K562 (cell line): ENCODE results near the gene INTS6L. TPM values are rescaled to one million over a fixed set of nuclear protein-coding genes. Genes with fewer than 3 reads are reported as not detected.

Experiments used
- ATAC-seq: fragments of 200-7000 bp; cut with Tn5 transposase; 3 replicates; pipeline ENCODE4 v1.9.1; 2020; ENCODE audit warnings: moderate library complexity
- BruUV-seq: library from RNA; stranded (reverse); fragments of 400-500 nt; replicated peaks from 2 replicates; lab custom pipeline; 2021; lab: Mats Ljungman, UMichigan
- CTCF ChIA-PET: fragments of 300-600 bp; formaldehyde crosslinking; extraction: SDS; loops from one replicate; lab custom pipeline; 2021; ENCODE audit warnings: low intra/inter-chr PET ratio; lab: Yijun Ruan, JAX
- POLR2A ChIA-PET: fragments of 300-600, 350-650 bp; sonication (Branson Sonifier 250); formaldehyde crosslinking; extraction: SDS; loops from one replicate; lab custom pipeline; 2021; ENCODE audit warnings: antibody characterized with exemption, inconsistent platforms; lab: Yijun Ruan, JAX
- DNase-seq, 4 experiments: peaks; one replicate each; pipeline versions ENCODE4 v3.0.0 to v3.0.0-alpha.2; 2011 to 2018; ENCODE audit warnings: low spot score in 3 of 4, mixed read lengths in 3 of 4; ENCODE audit errors: extremely low read depth in 1 of 4
- FAIRE-seq: peaks from 2 replicates; lab custom pipeline; 2011; peaks lifted over from hg19 to GRCh38; lab: Jason Lieb, UNC
- H2AFZ ChIP-seq: 2 replicates; pipeline ENCODE4 v1.6.0; 2011; ENCODE audit warnings: low read depth, low read length, control low read depth, inconsistent platforms
- H3K27ac ChIP-seq: fragments of 200-600 bp; 3 replicates; pipeline ENCODE4 v1.8.0; 2011; ENCODE audit warnings: low read depth, mild to moderate bottlenecking, control low read depth, inconsistent platforms, low read length, moderate library complexity, mixed read lengths; ENCODE audit errors: extremely low read depth
- H3K27me3 ChIP-seq, 2 experiments: fragments of 300-600 bp in 1 of 2; 2 replicates in 1 of 2; 3 replicates in 1 of 2; pipeline versions ENCODE4 v1.6.0 to v1.8.0; 2011; ENCODE audit warnings: inconsistent platforms in 2 of 2, low read length in 2 of 2, mild to moderate bottlenecking in 1 of 2, mixed read lengths in 1 of 2, moderate library complexity in 1 of 2; ENCODE audit not compliant: control insufficient read depth in 2 of 2, insufficient read depth in 2 of 2
- H3K36me3 ChIP-seq: fragments of 300-600 bp; 3 replicates; pipeline ENCODE4 v1.8.0; 2011; ENCODE audit warnings: mild to moderate bottlenecking, low read length, inconsistent platforms; ENCODE audit not compliant: control insufficient read depth, insufficient read depth
- H3K4me1 ChIP-seq, 2 experiments: fragments of 200-600 bp in 1 of 2; replicated peaks in 1 of 2; 2 replicates in 1 of 2; 3 replicates in 1 of 2; pipeline versions ENCODE4 v1.5.1 to v1.8.0; 2011; ENCODE audit warnings: inconsistent platforms in 2 of 2, low read length in 2 of 2, mild to moderate bottlenecking in 1 of 2, mixed read lengths in 1 of 2, moderate library complexity in 1 of 2; ENCODE audit not compliant: control insufficient read depth in 2 of 2, insufficient read depth in 2 of 2
- H3K4me2 ChIP-seq: 2 replicates; pipeline ENCODE4 v1.6.1; 2011; ENCODE audit warnings: low read length, control low read depth, inconsistent platforms, mixed read lengths; ENCODE audit not compliant: insufficient read depth
- H3K4me3 ChIP-seq: fragments of 200-600 bp; sonication (generic), shearing (Covaris generic); 2 replicates; pipeline ENCODE4 v1.5.1; 2016; ENCODE audit warnings: control low read depth, inconsistent platforms
- H3K79me2 ChIP-seq: fragments of 200-600 bp; 3 replicates; pipeline ENCODE4 v1.8.0; 2011; ENCODE audit warnings: low read length, inconsistent platforms; ENCODE audit not compliant: control insufficient read depth, insufficient read depth
- H3K9ac ChIP-seq, 2 experiments: 2 replicates each; pipeline versions ENCODE4 v1.6.0 to v1.6.1; 2011; ENCODE audit warnings: low read depth in 2 of 2, low read length in 2 of 2, control low read depth in 1 of 2, inconsistent platforms in 1 of 2, mild to moderate bottlenecking in 1 of 2, mixed read lengths in 1 of 2; ENCODE audit not compliant: insufficient read depth in 1 of 2
- H3K9me1 ChIP-seq: one replicate; pipeline ENCODE4 v1.6.0; 2011; ENCODE audit warnings: inconsistent platforms, mild to moderate bottlenecking, low read length, moderate library complexity; ENCODE audit not compliant: control insufficient read depth, insufficient read depth
- H3K9me3 ChIP-seq: replicated peaks from 2 replicates; pipeline ENCODE4 v1.5.1; 2011; ENCODE audit warnings: low read depth, low read length, inconsistent platforms; ENCODE audit not compliant: control insufficient read depth, insufficient read depth
- H4K20me1 ChIP-seq: replicated peaks from 2 replicates; pipeline ENCODE4 v1.6.1; 2011; ENCODE audit warnings: low read length, inconsistent platforms, mixed read lengths; ENCODE audit not compliant: control insufficient read depth, insufficient read depth
- CBFA2T3 ChIP-seq: fragments of 450-650 bp; IDR thresholded peaks from 2 replicates; pipeline ENCODE4 v1.6.1; 2017
- DACH1 ChIP-seq: fragments of 450-650 bp; IDR thresholded peaks from 2 replicates; pipeline ENCODE4 v1.6.1; 2018; ENCODE audit not compliant: partially characterized antibody
- ELK3 ChIP-seq: fragments of 450-650 bp; formaldehyde crosslinking; IDR thresholded peaks from 2 replicates; pipeline ENCODE4 v1.4.0; 2020; ENCODE audit warnings: mild to moderate bottlenecking
- FOXJ2 ChIP-seq: fragments of 200-800 bp; sonication (Bioruptor generic); IDR thresholded peaks from 2 replicates; pipeline ENCODE4 v1.6.1; 2016; ENCODE audit warnings: missing genetic modification characterization, missing compliant biosample characterization
- GTF2A2 ChIP-seq: IDR thresholded peaks from 2 replicates; pipeline ENCODE4 v1.6.1; 2016; ENCODE audit warnings: mild to moderate bottlenecking, missing genetic modification characterization, missing compliant biosample characterization
- JUNB ChIP-seq: fragments of 450-650 bp; formaldehyde crosslinking; conservative IDR thresholded peaks from 2 replicates; pipeline ENCODE4 v1.4.0; 2020; ENCODE audit warnings: mild to moderate bottlenecking
- MECOM ChIP-seq: fragments of 250-450 bp; sonication (Bioruptor Pico); IDR thresholded peaks from 2 replicates; pipeline ENCODE4 v1.8.0; 2022; ENCODE audit warnings: inconsistent platforms
- MEIS2 ChIP-seq: fragments of 450-650 bp; IDR thresholded peaks from 2 replicates; pipeline ENCODE4 v1.6.1; 2014; ENCODE audit warnings: mild to moderate bottlenecking; ENCODE audit not compliant: partially characterized antibody
- NFE2 ChIP-seq: IDR thresholded peaks from 2 replicates; pipeline ENCODE4 v1.6.1; 2014; ENCODE audit warnings: antibody characterized with exemption, low read depth
- RAD21 ChIP-seq, 2 experiments: fragments of 250-450 bp in 1 of 2; fragments of 450-650 bp in 1 of 2; sonication (Bioruptor Pico) in 1 of 2; formaldehyde crosslinking in 1 of 2; IDR thresholded peaks in 1 of 2; conservative IDR thresholded peaks in 1 of 2; 2 replicates each; pipeline versions ENCODE4 v1.4.0 to v1.8.0; 2020 to 2022; ENCODE audit warnings: mild to moderate bottlenecking in 2 of 2, moderate library complexity in 1 of 2
- RCOR1 ChIP-seq, 2 experiments: IDR thresholded peaks; 2 replicates each; pipeline ENCODE4 v1.6.1; 2012; ENCODE audit warnings: low read depth in 2 of 2, low read length in 2 of 2, borderline replicate concordance in 1 of 2, improper control_type of control experiment in 1 of 2
- RFX5 ChIP-seq: IDR thresholded peaks from 2 replicates; pipeline ENCODE4 v1.6.1; 2011; ENCODE audit warnings: low read depth, mild to moderate bottlenecking, improper control_type of control experiment, low read length
- SMARCA5 ChIP-seq: fragments of 450-650 bp; IDR thresholded peaks from 2 replicates; pipeline ENCODE4 v1.6.1; 2016
- THAP12 ChIP-seq: fragments of 250-450 bp; sonication (Bioruptor Pico); IDR thresholded peaks from 2 replicates; pipeline ENCODE4 v1.9.0; 2021; ENCODE audit warnings: mild to moderate bottlenecking, inconsistent platforms
- ZC3H8 ChIP-seq: fragments of 450-650 bp; IDR thresholded peaks from 2 replicates; pipeline ENCODE4 v1.6.1; 2017
- ZNF184 ChIP-seq: sonication (generic); formaldehyde crosslinking; IDR thresholded peaks from 2 replicates; pipeline ENCODE4 v1.5.0; 2020; ENCODE audit warnings: missing genetic modification reagents
- ZNF511 ChIP-seq: sonication (generic); formaldehyde crosslinking; IDR thresholded peaks from 2 replicates; pipeline ENCODE4 v1.8.0; 2022; ENCODE audit warnings: mild to moderate bottlenecking, missing genetic modification reagents
- ZNF766 ChIP-seq: fragments of 200-800 bp; sonication (Bioruptor generic); conservative IDR thresholded peaks from 2 replicates; pipeline ENCODE4 v1.6.1; 2016; ENCODE audit warnings: missing genetic modification characterization, missing compliant biosample characterization
- WGBS: fragments of 100-300 bp; shearing (Covaris generic); methylation state at CpG from one replicate; pipeline ENCODE4 v1.1.6; 2016; ENCODE audit warnings: low coverage, mixed read lengths; ENCODE audit not compliant: insufficient coverage; ENCODE audit errors: missing lambda C conversion rate; 5-methylcytosine and 5-hydroxymethylcytosine counted together
- in situ Hi-C: fragments of 300-500 bp; cut with MboI; formaldehyde crosslinking; loops from 4 replicates; pipeline ENCODE4 v1.15.0; 2018; ENCODE audit warnings: inconsistent platforms, mixed read lengths
- intact Hi-C: fragments of 100-400 bp; cut with micrococcal nuclease; formaldehyde crosslinking; loops from 2 replicates; pipeline ENCODE4 v1.14.2; 2022
- polyA plus RNA-seq, 8 experiments: library from polyadenylated mRNA; depleted of rRNA in 4 of 8; stranded (reverse) in 5 of 8; unstranded in 3 of 8; fragments of >200 nt; fragmentation: Nextera tagmentation in 2 of 8; fragmentation: Illumina TruSeq in 1 of 8; extraction: Ambion mirVana in 2 of 8; extraction: Trizol in 1 of 8; gene quantifications; 2 replicates each; pipeline versions ENCODE4 v1.2.1 to v1.2.3, GENCODE V29; 2011 to 2014; ENCODE audit warnings: inconsistent platforms in 1 of 8, missing spikeins in 1 of 8
- total RNA-seq, 7 experiments: library from RNA; depleted of rRNA in 6 of 7; stranded (reverse); fragments of >200 nt in 6 of 7; fragmentation: Illumina TruSeq in 2 of 7; extraction: Trizol in 2 of 7; gene quantifications; 2 replicates each; pipeline versions ENCODE4 v1.2.1 to v1.2.3, GENCODE V29; 2011 to 2021; ENCODE audit warnings: low replicate concordance in 1 of 7

INTS6L gene
- total and polyA plus RNA-seq, 9 of the 15 experiments (the other 6 are each of a cell fraction or from before 2014, with no cell fraction given): 6.1 to 44.9 (median 21.9) TPM

GRCh38 chrX:135596495-135596894 is 76.0 kb downstream of the INTS6L start (continued):
- TF ChIP-seq ZNF184 (no peak), NFE2 (no peak), RAD21 (CRISPR knock-in tag; conservative IDR thresholded peaks at IDR 0.05 in 1 of 2, IDR thresholded peaks at IDR 0.05 in 1 of 2) (peak; percentile 83 to 88)
- TF ChIP-seq, all 486 proteins: peak for 10

- Histone ChIP-seq H2AFZ (no peak overlapping the region), H3K79me2 (no peaks in the 10 kb centered on the region), H4K20me1 (no peaks in the 10 kb centered on the region), H3K4me3 (no peak overlapping the region), H3K9me1 (no peaks in the 10 kb centered on the region), H3K4me2 (no peak overlapping the region), H3K27me3 (peaks cover 2 to 19% of the 10 kb centered on the region in 2 experiments; a peak in 3 of 5 replicates), H3K4me1 (no peaks in the 10 kb centered on the region; a peak in 1 of 5 replicates), H3K9ac (no peak overlapping the region), H3K27ac (no peak overlapping the region), H3K9me3 (no peaks in the 10 kb centered on the region), H3K36me3 (no peaks in the 10 kb centered on the region)
- FAIRE-seq (no peak), DNase-seq (no peak), ATAC-seq (no peak)
- BruUV-seq: no TSS peak
- whole genome bisulfite sequencing: 0% methylated on average over 4 of the region's 6 CpGs
- ChIA-PET POLR2A (interaction anchor here (0.6 kb wide), 1 partner anchor 105 kb away, joined by 5 read pairs; no protein-coding TSS in a partner anchor), CTCF (no interaction called here)
- intact Hi-C loops (no loop called here), in situ Hi-C loops (no loop called here)
- TF ChIP-seq RCOR1 (IDR thresholded peaks at IDR 0.05; ENCODE audit: borderline replicate concordance in 1 of 2, low read depth in 2 of 2, low read length in 2 of 2) (no peak), MEIS2 (no peak), SMARCA5 (no peak), ZNF766 (CRISPR knock-in tag) (no peak), MECOM (CRISPR knock-in tag) (no peak), CBFA2T3 (no peak), ZC3H8 (no peak), RFX5 (no peak), ELK3 (CRISPR knock-in tag) (no peak), THAP12 (no peak), JUNB (no peak), GTF2A2 (tag) (no peak), ZNF511 (CRISPR knock-in tag) (no peak), DACH1 (no peak), FOXJ2 (tag) (no peak)
These were observed 85.4 kb downstream of the INTS6L start for GRCh38 chrX:135605906-135606305.
